ENCODE measurements around the gene TRIM33. TPM values are rescaled to one million over a fixed set of nuclear protein-coding genes. Genes with fewer than 3 reads are reported as not detected.

The TRIM33 gene
- total and polyA plus RNA-seq, 2 of the 13 experiments (the other 11 are each of a cell fraction or from before 2014, with no cell fraction given) = 35.5 to 42.2 TPM

GRCh38 chr1:114390361-114390760 lies 120.6 kb downstream of the TRIM33 start (continued):
- TF ChIP-seq ZNF10 (CRISPR knock-in tag; IDR thresholded peaks at IDR 0.05; ENCODE audit: borderline replicate concordance, low read depth) = no peak
- TF ChIP-seq SMAD1 (CRISPR knock-in tag; IDR thresholded peaks at IDR 0.05; ENCODE audit: borderline replicate concordance, low read depth) = no peak
- no peak for TF ChIP-seq ZBTB42 (CRISPR knock-in tag; IDR thresholded peaks at IDR 0.05)
- TF ChIP-seq KDM4B (CRISPR knock-in tag; IDR thresholded peaks at IDR 0.05) = no peak
- TF ChIP-seq GMEB1 (CRISPR knock-in tag; IDR thresholded peaks at IDR 0.05; ENCODE audit: borderline replicate concordance) = no peak
- no peak for TF ChIP-seq ZNF550 (CRISPR knock-in tag; IDR thresholded peaks at IDR 0.05; ENCODE audit: borderline replicate concordance)
- TF ChIP-seq GFI1 (CRISPR knock-in tag; IDR thresholded peaks at IDR 0.05; ENCODE audit: borderline replicate concordance) = no peak
- TF ChIP-seq HMGA1 (CRISPR knock-in tag; conservative IDR thresholded peaks at IDR 0.05) = no peak
- no peak for TF ChIP-seq GZF1 (CRISPR knock-in tag; IDR thresholded peaks at IDR 0.05)

DNA sequence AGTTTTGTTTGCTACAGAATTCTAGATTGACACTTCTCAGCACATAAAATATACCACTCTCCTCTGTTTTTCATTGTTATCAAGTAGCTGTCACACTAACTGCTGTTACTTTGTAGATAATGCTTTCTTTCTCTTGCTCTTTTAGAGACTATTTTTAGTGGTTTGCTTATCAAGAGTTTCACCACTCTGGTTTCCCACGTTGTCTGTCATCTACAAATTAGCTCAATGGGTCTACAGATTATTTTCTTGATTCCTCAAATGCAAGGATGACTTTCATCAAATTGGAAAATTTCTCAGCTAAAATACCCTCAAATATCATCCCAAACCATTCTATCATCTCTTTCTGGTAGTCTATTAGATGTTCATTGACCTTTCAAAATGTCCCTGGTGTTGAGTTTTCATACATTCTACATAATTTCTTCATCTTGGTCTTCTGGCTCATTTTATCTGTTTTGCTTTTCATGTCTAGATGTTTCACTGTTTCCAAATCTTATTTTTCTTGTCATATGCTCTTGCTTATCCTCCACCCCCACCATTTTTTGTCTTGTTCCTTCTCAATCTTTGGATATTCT lies 122.5 kb downstream of the TRIM33 start:
- ChIA-PET POLR2A (no interaction called here), CTCF (ENCODE audit: low intra/inter-chr PET ratio, low total read pairs) (no interaction called here)
- in situ Hi-C loops (cut with HindIII; ENCODE audit: extremely low pct_ligation_motif_present, low pct_unique_long_range_greater_than_20kb) = no loop called here
- no peaks in the 10 kb centered on the region; a peak in 2 of 5 replicates for H3K36me3 ChIP-seq (replicated peaks in 1 of 2; ENCODE audit: control insufficient read depth in 1 of 2, insufficient read depth in 2 of 2, low read length in 2 of 2)
- intact Hi-C loops (cut with micrococcal nuclease; ENCODE audit: unreplicated experiment) = no loop called here
- H3K79me2 ChIP-seq (ENCODE audit: insufficient read depth, low read length) = no peaks in the 10 kb centered on the region
- FAIRE-seq (no peak), DNase-seq (ENCODE audit: low spot score) (no peak), ATAC-seq (no peak)
- TSS peak; percentile 17 for BruUV-seq (replicated peaks)
- no peak overlapping the region for H3K27ac ChIP-seq (ENCODE audit: extremely low read length, insufficient read depth, low read length)
- H3K27me3 ChIP-seq (ENCODE audit: control insufficient read depth in 1 of 2, insufficient read depth in 2 of 2, low read length in 2 of 2) = no peaks in the 10 kb centered on the region
- no peaks in the 10 kb centered on the region for H3K4me1 ChIP-seq (ENCODE audit: insufficient read depth, low read length)
- no peak overlapping the region for H3K4me3 ChIP-seq (replicated peaks in 1 of 3; ENCODE audit: insufficient read depth in 1 of 3, low read depth in 2 of 3, low read length in 3 of 3)
- no peak overlapping the region for H3K4me2 ChIP-seq (ENCODE audit: low read depth, low read length)
- 41% methylated on average over 1 of the region's 1 CpG for WGBS (ENCODE audit: low lambda C conversion rate)
- H3K9me3 ChIP-seq (ENCODE audit: low read length) = no peaks in the 10 kb centered on the region
- H4K20me1 ChIP-seq (ENCODE audit: insufficient read depth, low read length) = no peaks in the 10 kb centered on the region
- H3K9ac ChIP-seq (ENCODE audit: insufficient read depth, low read depth, low read length) = no peak overlapping the region
- no peak overlapping the region for H2AFZ ChIP-seq (ENCODE audit: low read length)
- TF ChIP-seq ZBTB7B (CRISPR knock-in tag; IDR thresholded peaks at IDR 0.05) = no peak
- TF ChIP-seq TFAP4 (IDR thresholded peaks at IDR 0.05; ENCODE audit: borderline replicate concordance, low read depth) = no peak
- no peak for TF ChIP-seq ZNF781 (CRISPR knock-in tag; IDR thresholded peaks at IDR 0.05; ENCODE audit: borderline replicate concordance, not compliant biosample characterization)
- TF ChIP-seq, protein P1, sequence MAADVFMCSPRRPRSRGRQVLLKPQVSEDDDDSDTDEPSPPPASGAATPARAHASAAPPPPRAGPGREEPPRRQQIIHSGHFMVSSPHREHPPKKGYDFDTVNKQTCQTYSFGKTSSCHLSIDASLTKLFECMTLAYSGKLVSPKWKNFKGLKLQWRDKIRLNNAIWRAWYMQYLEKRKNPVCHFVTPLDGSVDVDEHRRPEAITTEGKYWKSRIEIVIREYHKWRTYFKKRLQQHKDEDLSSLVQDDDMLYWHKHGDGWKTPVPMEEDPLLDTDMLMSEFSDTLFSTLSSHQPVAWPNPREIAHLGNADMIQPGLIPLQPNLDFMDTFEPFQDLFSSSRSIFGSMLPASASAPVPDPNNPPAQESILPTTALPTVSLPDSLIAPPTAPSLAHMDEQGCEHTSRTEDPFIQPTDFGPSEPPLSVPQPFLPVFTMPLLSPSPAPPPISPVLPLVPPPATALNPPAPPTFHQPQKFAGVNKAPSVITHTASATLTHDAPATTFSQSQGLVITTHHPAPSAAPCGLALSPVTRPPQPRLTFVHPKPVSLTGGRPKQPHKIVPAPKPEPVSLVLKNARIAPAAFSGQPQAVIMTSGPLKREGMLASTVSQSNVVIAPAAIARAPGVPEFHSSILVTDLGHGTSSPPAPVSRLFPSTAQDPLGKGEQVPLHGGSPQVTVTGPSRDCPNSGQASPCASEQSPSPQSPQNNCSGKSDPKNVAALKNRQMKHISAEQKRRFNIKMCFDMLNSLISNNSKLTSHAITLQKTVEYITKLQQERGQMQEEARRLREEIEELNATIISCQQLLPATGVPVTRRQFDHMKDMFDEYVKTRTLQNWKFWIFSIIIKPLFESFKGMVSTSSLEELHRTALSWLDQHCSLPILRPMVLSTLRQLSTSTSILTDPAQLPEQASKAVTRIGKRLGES (CRISPR knock-in tag; IDR thresholded peaks at IDR 0.05; ENCODE audit: borderline replicate concordance) = no peak
- TF ChIP-seq ZNF672 (CRISPR knock-in tag; IDR thresholded peaks at IDR 0.05) = no peak
- no peak for TF ChIP-seq AGO2 (optimal IDR thresholded peaks at IDR 0.05; ENCODE audit: low read depth, low read length)
- no peak for TF ChIP-seq ZNF451 (CRISPR knock-in tag; IDR thresholded peaks at IDR 0.05)
- no peak for TF ChIP-seq ZFP36L1 (CRISPR knock-in tag; IDR thresholded peaks at IDR 0.05)
- no peak for TF ChIP-seq ZNF10 (CRISPR knock-in tag; IDR thresholded peaks at IDR 0.05; ENCODE audit: borderline replicate concordance, low read depth)
- no peak for TF ChIP-seq MEIS1 (CRISPR knock-in tag; IDR thresholded peaks at IDR 0.05; ENCODE audit: borderline replicate concordance)
